ENCODE data around the gene NBAS. TPM values are rescaled to one million over a fixed set of nuclear protein-coding genes. Genes with fewer than 3 reads are reported as not detected.

The NBAS gene
- total and polyA plus RNA-seq, 2 of the 4 experiments (the other 2 are of a cell fraction): 22.3 to 105 TPM

DNA sequence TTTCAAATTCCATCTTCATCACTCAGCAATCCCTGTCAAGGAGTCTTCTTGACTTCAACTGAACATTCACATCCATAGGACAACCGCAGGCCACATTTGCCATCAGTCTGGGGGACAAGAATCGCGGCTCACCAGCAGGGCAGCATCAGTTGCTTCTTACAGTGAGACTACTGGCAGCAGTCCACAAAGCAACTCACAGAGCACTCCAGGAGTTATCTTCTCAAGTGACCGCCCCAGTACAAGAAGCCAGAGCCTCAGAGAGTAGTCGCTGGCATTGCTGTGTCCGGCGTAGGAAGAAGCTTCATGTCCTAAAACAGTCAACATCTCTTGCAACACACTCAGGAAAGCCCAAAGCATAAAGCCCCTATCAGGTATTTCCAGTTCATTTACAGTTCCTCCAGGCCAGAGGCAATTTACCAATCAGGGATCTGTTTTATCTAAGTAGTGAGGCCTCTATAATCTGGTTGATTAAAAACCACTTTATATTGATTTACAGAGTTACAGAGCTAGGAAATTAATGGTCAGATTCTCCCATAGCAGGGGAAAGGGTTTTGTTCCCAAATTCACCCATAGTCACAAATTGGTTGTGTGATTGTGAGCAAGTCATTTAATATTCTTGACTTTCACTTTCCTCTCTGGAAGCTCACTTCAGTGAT is 177.3 kb downstream of the NBAS start:
- CTCF ChIA-PET: interaction anchor here (1.0 kb wide), 1 partner anchor 9 kb away, joined by 3 read pairs; no protein-coding TSS in a partner anchor

More for the DNA sequence above, 177.3 kb downstream of the NBAS start:
- no peak overlapping the region for H2BK20ac ChIP-seq (ENCODE audit: low read depth, low read length)
- no peak for TF ChIP-seq CEBPB (IDR thresholded peaks at IDR 0.05; ENCODE audit: low read depth, low read length)
- TF ChIP-seq MXI1 (IDR thresholded peaks at IDR 0.05; ENCODE audit: borderline replicate concordance, low read depth, low read length): no peak
- TF ChIP-seq, protein P1, sequence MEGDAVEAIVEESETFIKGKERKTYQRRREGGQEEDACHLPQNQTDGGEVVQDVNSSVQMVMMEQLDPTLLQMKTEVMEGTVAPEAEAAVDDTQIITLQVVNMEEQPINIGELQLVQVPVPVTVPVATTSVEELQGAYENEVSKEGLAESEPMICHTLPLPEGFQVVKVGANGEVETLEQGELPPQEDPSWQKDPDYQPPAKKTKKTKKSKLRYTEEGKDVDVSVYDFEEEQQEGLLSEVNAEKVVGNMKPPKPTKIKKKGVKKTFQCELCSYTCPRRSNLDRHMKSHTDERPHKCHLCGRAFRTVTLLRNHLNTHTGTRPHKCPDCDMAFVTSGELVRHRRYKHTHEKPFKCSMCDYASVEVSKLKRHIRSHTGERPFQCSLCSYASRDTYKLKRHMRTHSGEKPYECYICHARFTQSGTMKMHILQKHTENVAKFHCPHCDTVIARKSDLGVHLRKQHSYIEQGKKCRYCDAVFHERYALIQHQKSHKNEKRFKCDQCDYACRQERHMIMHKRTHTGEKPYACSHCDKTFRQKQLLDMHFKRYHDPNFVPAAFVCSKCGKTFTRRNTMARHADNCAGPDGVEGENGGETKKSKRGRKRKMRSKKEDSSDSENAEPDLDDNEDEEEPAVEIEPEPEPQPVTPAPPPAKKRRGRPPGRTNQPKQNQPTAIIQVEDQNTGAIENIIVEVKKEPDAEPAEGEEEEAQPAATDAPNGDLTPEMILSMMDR (conservative IDR thresholded peaks at IDR 0.05; ENCODE audit: low read depth, low read length): no peak
- TF ChIP-seq POLR2A (IDR thresholded peaks at IDR 0.05; ENCODE audit: low read depth, low read length): no peak
- TF ChIP-seq RFX5 (IDR thresholded peaks at IDR 0.05; ENCODE audit: low read depth, low read length): no peak
- no peak for TF ChIP-seq RAD21 (IDR thresholded peaks at IDR 0.05; ENCODE audit: low read length)
- TF ChIP-seq FOS (IDR thresholded peaks at IDR 0.05; ENCODE audit: low read depth, low read length): no peak
- TF ChIP-seq NFE2L2 (IDR thresholded peaks at IDR 0.05; ENCODE audit: low read depth, low read length): no peak
- TF ChIP-seq, protein P2, sequence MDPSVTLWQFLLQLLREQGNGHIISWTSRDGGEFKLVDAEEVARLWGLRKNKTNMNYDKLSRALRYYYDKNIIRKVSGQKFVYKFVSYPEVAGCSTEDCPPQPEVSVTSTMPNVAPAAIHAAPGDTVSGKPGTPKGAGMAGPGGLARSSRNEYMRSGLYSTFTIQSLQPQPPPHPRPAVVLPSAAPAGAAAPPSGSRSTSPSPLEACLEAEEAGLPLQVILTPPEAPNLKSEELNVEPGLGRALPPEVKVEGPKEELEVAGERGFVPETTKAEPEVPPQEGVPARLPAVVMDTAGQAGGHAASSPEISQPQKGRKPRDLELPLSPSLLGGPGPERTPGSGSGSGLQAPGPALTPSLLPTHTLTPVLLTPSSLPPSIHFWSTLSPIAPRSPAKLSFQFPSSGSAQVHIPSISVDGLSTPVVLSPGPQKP (IDR thresholded peaks at IDR 0.05; ENCODE audit: borderline replicate concordance, low read depth, low read length): no peak
- TF ChIP-seq MAZ (IDR thresholded peaks at IDR 0.05; ENCODE audit: borderline replicate concordance, low read depth, low read length): no peak
- no peak for TF ChIP-seq RCOR1 (IDR thresholded peaks at IDR 0.05; ENCODE audit: insufficient replicate concordance, low read length)
- no peak for TF ChIP-seq SMC3 (IDR thresholded peaks at IDR 0.05; ENCODE audit: low read depth, low read length)
- H2BK15ac ChIP-seq (ENCODE audit: low read depth, low read length): no peak overlapping the region
- no peak overlapping the region for H3K27ac ChIP-seq (ENCODE audit: insufficient read depth, low read length)
- no peak overlapping the region for H2AFZ ChIP-seq (replicated peaks; ENCODE audit: low read length, poor library complexity)
- H3K9me3 ChIP-seq (ENCODE audit: control insufficient read depth, insufficient read depth, low read length): no peaks in the 10 kb centered on the region
- dilution Hi-C loops (cut with HindIII; ENCODE audit: low sequenced_read_pairs, unreplicated experiment): no loop called here
- H3K36me3 ChIP-seq (ENCODE audit: control insufficient read depth, insufficient read depth, low read length): peaks cover 11% of the 10 kb centered on the region
- no peak overlapping the region for H3K23ac ChIP-seq (ENCODE audit: low read depth, low read length)
- WGBS, 2 experiments (ENCODE audit: extremely low coverage in 2 of 2, insufficient read length in 1 of 2): 100% methylated on average over 4 of the region's 7 CpGs; no CpG with 5 or more reads in 1 of the 2 experiments
- H4K8ac ChIP-seq (ENCODE audit: low read depth in 2 of 2, low read length in 2 of 2): no peak overlapping the region
- no peaks in the 10 kb centered on the region for H3K4me1 ChIP-seq (ENCODE audit: control insufficient read depth, insufficient read depth, low read length)
- no peaks in the 10 kb centered on the region for H4K20me1 ChIP-seq (ENCODE audit: insufficient read depth, low read length)
- no peaks in the 10 kb centered on the region for H3K27me3 ChIP-seq (ENCODE audit: control insufficient read depth, insufficient read depth, low read length)
- no peaks in the 10 kb centered on the region; a peak in 1 of 4 replicates for H3K79me1 ChIP-seq (ENCODE audit: low read depth in 1 of 2, low read length in 2 of 2)
- no peak overlapping the region for H2BK5ac ChIP-seq (ENCODE audit: low read depth, low read length, poor library complexity, severe bottlenecking)
- POLR2A ChIA-PET (ENCODE audit: unreplicated experiment): no interaction called here
- no peak overlapping the region for H3K4me3 ChIP-seq (ENCODE audit: insufficient read depth, low read depth, low read length)
- ATAC-seq (ENCODE audit: low read depth) (no peak), DNase-seq (peak; percentile 6)
- in situ Hi-C loops (cut with MboI; ENCODE audit: low sequenced_read_pairs): no loop called here
- H3K9me1 ChIP-seq (ENCODE audit: insufficient read depth, low read length): no peaks in the 10 kb centered on the region
- intact Hi-C loops (cut with micrococcal nuclease): no loop called here
- H3K4me2 ChIP-seq (ENCODE audit: low read depth, low read length): no peak overlapping the region
- no peak overlapping the region for H3K56ac ChIP-seq (ENCODE audit: extremely low read depth, insufficient read depth, low read length)
- H3K4ac ChIP-seq (ENCODE audit: low read depth, low read length): no peak overlapping the region
- H3K9ac ChIP-seq (ENCODE audit: low read depth, low read length): no peak overlapping the region
- no peak overlapping the region for H2AK9ac ChIP-seq (replicated peaks; ENCODE audit: low read depth, low read length, poor library complexity)
- H2BK120ac ChIP-seq (ENCODE audit: low read depth, low read length): no peak overlapping the region
- no peak overlapping the region for H3K14ac ChIP-seq (replicated peaks; ENCODE audit: low read depth, low read length)
- no peak overlapping the region for H4K91ac ChIP-seq (ENCODE audit: insufficient read depth, low read depth, low read length)
- H3K18ac ChIP-seq (ENCODE audit: low read depth, low read length): no peak overlapping the region
- no peak overlapping the region for H2AK5ac ChIP-seq (ENCODE audit: low read depth, low read length)
- BruUV-seq (replicated peaks): no TSS peak
- no peak overlapping the region for H4K5ac ChIP-seq (ENCODE audit: low read depth, low read length)

All from IMR-90 (cell line).